ENCODE measurements around the gene NSFL1C.

The NSFL1C gene

DNA sequence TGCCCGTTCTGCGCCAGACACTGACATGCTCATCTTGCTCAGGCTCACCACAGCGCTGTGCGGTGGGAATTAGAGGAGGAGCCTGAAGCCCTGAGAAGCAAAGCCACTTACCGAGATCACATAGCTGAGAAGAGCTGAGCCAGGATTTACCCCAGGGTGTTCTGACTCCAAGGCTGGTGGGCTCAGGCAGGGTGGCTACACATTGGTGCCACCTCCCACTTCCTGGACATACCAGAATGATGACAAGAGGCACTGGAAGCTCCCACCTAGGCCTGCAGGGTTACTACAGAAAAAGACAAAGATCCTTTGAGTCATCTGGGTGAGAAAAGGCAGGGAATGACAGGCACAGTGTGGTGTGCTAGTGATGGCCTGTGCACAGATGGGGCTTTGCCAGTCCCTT lies 49.4 kb downstream of the NSFL1C start:
- H3K4me2 ChIP-seq = no peak overlapping the region

DNA sequence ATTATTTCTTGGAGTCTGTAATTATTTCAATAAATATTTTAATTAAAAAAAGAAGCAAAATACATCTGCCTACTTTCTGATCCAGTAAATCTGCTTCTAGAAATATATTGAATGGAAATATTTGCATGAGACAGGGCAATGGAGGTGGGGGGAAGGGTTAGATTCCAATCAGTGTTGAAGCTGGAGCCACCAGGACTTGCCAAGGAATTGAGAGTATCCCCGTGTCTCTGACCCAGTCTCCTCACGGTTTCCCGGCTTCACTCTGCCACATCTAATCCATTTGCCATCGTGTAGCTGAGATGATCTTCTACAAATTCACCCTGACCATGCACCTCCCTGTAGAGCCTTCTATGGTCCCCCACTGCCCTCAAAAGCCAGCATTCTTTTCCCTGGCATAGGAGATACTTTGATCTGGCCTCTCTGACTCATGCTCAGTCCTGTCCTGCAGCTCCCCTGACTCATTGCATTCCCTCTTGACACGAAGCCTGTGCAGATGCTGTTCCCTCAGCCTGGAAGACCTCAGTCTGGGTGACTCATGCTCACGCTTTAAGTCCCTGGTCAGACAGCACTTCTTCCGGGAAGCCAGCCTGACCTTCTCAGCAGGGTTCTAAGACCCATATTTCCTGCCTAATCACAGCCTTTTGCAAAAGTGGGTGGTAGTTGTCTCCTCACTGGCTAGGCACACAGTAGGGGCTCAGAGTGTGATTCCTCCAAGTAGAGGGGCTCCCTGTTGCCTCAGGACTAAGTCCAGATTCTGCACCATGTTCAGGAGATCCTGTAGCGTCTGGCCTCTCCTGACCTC lies 50.8 kb downstream of the NSFL1C start:
- H3K79me2 ChIP-seq (ENCODE audit: insufficient read depth, low read depth) = no peaks in the 10 kb centered on the region
- H3K27ac ChIP-seq = no peak overlapping the region
- no peak overlapping the region for H3K9ac ChIP-seq
- TF ChIP-seq, protein P1, sequence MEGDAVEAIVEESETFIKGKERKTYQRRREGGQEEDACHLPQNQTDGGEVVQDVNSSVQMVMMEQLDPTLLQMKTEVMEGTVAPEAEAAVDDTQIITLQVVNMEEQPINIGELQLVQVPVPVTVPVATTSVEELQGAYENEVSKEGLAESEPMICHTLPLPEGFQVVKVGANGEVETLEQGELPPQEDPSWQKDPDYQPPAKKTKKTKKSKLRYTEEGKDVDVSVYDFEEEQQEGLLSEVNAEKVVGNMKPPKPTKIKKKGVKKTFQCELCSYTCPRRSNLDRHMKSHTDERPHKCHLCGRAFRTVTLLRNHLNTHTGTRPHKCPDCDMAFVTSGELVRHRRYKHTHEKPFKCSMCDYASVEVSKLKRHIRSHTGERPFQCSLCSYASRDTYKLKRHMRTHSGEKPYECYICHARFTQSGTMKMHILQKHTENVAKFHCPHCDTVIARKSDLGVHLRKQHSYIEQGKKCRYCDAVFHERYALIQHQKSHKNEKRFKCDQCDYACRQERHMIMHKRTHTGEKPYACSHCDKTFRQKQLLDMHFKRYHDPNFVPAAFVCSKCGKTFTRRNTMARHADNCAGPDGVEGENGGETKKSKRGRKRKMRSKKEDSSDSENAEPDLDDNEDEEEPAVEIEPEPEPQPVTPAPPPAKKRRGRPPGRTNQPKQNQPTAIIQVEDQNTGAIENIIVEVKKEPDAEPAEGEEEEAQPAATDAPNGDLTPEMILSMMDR (conservative IDR thresholded peaks at IDR 0.05; ENCODE audit: low read depth, low read length) = no peak
- no peaks in the 10 kb centered on the region for H3K4me1 ChIP-seq (ENCODE audit: low read depth, poor library complexity, severe bottlenecking)
- no peak overlapping the region for H3K4me3 ChIP-seq (IDR thresholded peaks at IDR 0.05; ENCODE audit: insufficient read depth, low read depth, low read length)
- no peaks in the 10 kb centered on the region for H3K36me3 ChIP-seq (ENCODE audit: insufficient read depth)
- H3K27me3 ChIP-seq (ENCODE audit: insufficient read depth, low read depth) = no peaks in the 10 kb centered on the region
- no peaks in the 10 kb centered on the region for H4K20me1 ChIP-seq (ENCODE audit: insufficient read depth)
- H3K4me2 ChIP-seq = no peak overlapping the region
- H2AFZ ChIP-seq (ENCODE audit: low read depth) = no peak overlapping the region

More for the DNA sequence above, 49.4 kb downstream of the NSFL1C start:
- Histone ChIP-seq H3K4me1 (ENCODE audit: low read depth, poor library complexity, severe bottlenecking) (no peaks in the 10 kb centered on the region), H3K9ac (no peak overlapping the region), H4K20me1 (ENCODE audit: insufficient read depth) (no peaks in the 10 kb centered on the region), H3K79me2 (ENCODE audit: insufficient read depth, low read depth) (no peaks in the 10 kb centered on the region), H3K27me3 (ENCODE audit: insufficient read depth, low read depth) (no peaks in the 10 kb centered on the region), H3K4me3 (IDR thresholded peaks at IDR 0.05; ENCODE audit: insufficient read depth, low read depth, low read length) (no peak overlapping the region), H3K27ac (no peak overlapping the region), H3K36me3 (ENCODE audit: insufficient read depth) (no peaks in the 10 kb centered on the region), H2AFZ (ENCODE audit: low read depth) (no peak overlapping the region)
- TF ChIP-seq, protein P1 (conservative IDR thresholded peaks at IDR 0.05; ENCODE audit: low read depth, low read length) = no peak

DNA sequence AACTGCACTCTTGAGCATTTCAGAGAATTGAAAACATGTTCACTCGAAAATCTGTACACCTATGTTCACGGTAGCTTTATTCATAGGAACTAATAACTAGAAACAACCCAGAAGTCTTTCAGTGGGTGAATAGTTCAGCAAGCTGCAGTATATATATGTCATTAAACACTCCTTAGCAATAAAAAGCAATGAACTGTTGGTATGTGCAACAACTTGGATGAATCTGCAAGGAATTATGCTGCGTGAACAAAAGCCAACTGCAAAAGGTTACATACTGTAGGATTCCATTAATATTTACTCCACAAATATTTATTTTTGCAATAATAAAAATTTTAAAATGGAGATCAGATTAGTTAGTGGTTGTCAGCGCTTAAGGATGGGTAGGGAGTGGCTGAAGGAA lies 51.7 kb downstream of the NSFL1C start:
- Histone ChIP-seq H3K27ac (no peak overlapping the region), H4K20me1 (ENCODE audit: insufficient read depth) (no peaks in the 10 kb centered on the region), H3K4me3 (IDR thresholded peaks at IDR 0.05; ENCODE audit: insufficient read depth, low read depth, low read length) (no peak overlapping the region), H3K4me2 (no peak overlapping the region), H2AFZ (ENCODE audit: low read depth) (no peak overlapping the region), H3K9ac (no peak overlapping the region), H3K79me2 (ENCODE audit: insufficient read depth, low read depth) (no peaks in the 10 kb centered on the region), H3K4me1 (ENCODE audit: low read depth, poor library complexity, severe bottlenecking) (no peaks in the 10 kb centered on the region), H3K36me3 (ENCODE audit: insufficient read depth) (no peaks in the 10 kb centered on the region), H3K27me3 (ENCODE audit: insufficient read depth, low read depth) (no peaks in the 10 kb centered on the region)
- TF ChIP-seq, protein P1 (conservative IDR thresholded peaks at IDR 0.05; ENCODE audit: low read depth, low read length) = no peak

DNA sequence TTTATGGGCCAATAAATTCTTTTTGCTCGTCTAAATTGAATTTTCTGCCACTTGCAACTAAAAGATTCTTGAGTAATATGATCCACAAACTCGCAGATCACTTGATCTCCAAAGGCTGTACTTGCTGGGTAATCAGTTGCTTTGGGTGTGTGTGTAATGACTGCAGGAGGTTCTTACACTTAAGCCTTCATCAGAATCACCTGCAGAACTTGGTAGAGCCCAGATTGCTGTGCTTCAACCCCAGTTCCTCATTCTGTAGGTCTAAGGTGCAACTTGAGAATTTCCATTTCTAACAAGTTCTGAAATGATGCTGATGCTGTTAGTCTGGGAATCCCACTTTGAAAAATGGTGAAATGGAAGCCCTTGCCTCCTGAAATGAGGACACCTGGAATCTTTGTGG lies 60.8 kb downstream of the NSFL1C start:
- Histone ChIP-seq H3K4me2 (no peak overlapping the region), H3K27me3 (ENCODE audit: insufficient read depth, low read depth) (no peaks in the 10 kb centered on the region), H3K79me2 (ENCODE audit: insufficient read depth, low read depth) (no peaks in the 10 kb centered on the region), H3K4me1 (ENCODE audit: low read depth, poor library complexity, severe bottlenecking) (no peaks in the 10 kb centered on the region), H3K4me3 (IDR thresholded peaks at IDR 0.05; ENCODE audit: insufficient read depth, low read depth, low read length) (no peak overlapping the region), H4K20me1 (ENCODE audit: insufficient read depth) (no peaks in the 10 kb centered on the region), H3K27ac (no peak overlapping the region), H3K9ac (no peak overlapping the region), H2AFZ (ENCODE audit: low read depth) (no peak overlapping the region), H3K36me3 (ENCODE audit: insufficient read depth) (no peaks in the 10 kb centered on the region)
- TF ChIP-seq, protein P1 (conservative IDR thresholded peaks at IDR 0.05; ENCODE audit: low read depth, low read length) = no peak
